HK-2 (cell line): ENCODE measurements around the gene ZNF625.
"Not testable (repeated sequence)": the region's sequence is repeated elsewhere in the genome, so short reads cannot be mapped to it uniquely, and the experiment has no call there.

Experiments used
- DNase-seq: peaks from one replicate; pipeline ENCODE4 v3.0.0-alpha.2; 2018; ENCODE audit not compliant: unreplicated experiment

The ZNF625 gene

GRCh38 chr19:12137221-12137940, 19.2 kb downstream of the ZNF625 start:
- DNase-seq = no peak

GRCh38 chr19:12133069-12133468, 23.5 kb downstream of the ZNF625 start:
- DNase-seq = no peak

GRCh38 chr19:12126707-12127106, 29.8 kb downstream of the ZNF625 start:
- no peak for DNase-seq

- DNase-seq = no peak
Measured at GRCh38 chr19:12117201-12117970, 39.1 kb downstream of the ZNF625 start.

GRCh38 chr19:12113121-12113520, 43.4 kb downstream of the ZNF625 start:
- DNase-seq = no peak

GRCh38 chr19:12112701-12113100, 43.8 kb downstream of the ZNF625 start:
- DNase-seq = no peak

- no peak for DNase-seq
Measured at GRCh38 chr19:12111943-12112637, 44.4 kb downstream of the ZNF625 start.

GRCh38 chr19:12111176-12111575, 45.4 kb downstream of the ZNF625 start:
- DNase-seq = no peak

GRCh38 chr19:12103909-12104308, 52.6 kb downstream of the ZNF625 start:
- not testable (repeated sequence) for DNase-seq

GRCh38 chr19:12098040-12098439, 58.5 kb downstream of the ZNF625 start:
- no peak for DNase-seq

GRCh38 chr19:12095111-12095790, 61.3 kb downstream of the ZNF625 start:
- no peak for DNase-seq
